Lower leg skin (tissue), 4 donors: ENCODE data around the gene ZNF778. TPM values are rescaled to one million over a fixed set of nuclear protein-coding genes. Genes with fewer than 3 reads are reported as not detected.
"Not testable (repeated sequence)": the region's sequence is repeated elsewhere in the genome, so short reads cannot be mapped to it uniquely, and the experiment has no call there.

ENCODE experiments used
- DNase-seq, 2 donors: peaks; one replicate each; pipeline ENCODE4 v3.0.0-alpha.2; 2019; ENCODE audit warnings: low spot score in 2 of 2
- H3K4me3 ChIP-seq: fragments of 200-600 bp; sonication (generic); 2 replicates; pipeline ENCODE4 v1.5.1; 2017; ENCODE audit warnings: mild to moderate bottlenecking, low read depth; ENCODE audit not compliant: poor library complexity, severe bottlenecking
- CTCF ChIP-seq, 3 donors: fragments of 450-650 bp; IDR thresholded peaks; one replicate each; pipeline ENCODE4 v1.5.1; 2016; ENCODE audit warnings: antibody characterized with exemption in 3 of 3, mild to moderate bottlenecking in 3 of 3, moderate library complexity in 2 of 3
- POLR2A ChIP-seq, 2 donors: fragments of 450-650 bp; IDR thresholded peaks; one replicate each; pipeline ENCODE4 v1.6.1; 2016 to 2017; ENCODE audit warnings: antibody characterized with exemption in 2 of 2, mild to moderate bottlenecking in 1 of 2, moderate library complexity in 1 of 2
- WGBS, 2 donors: methylation state at CpG; one replicate each; pipeline ENCODE4 v1.1.5; 2018; 5-methylcytosine and 5-hydroxymethylcytosine counted together
- intact Hi-C: fragments of 100-400 bp; cut with DNase I; formaldehyde crosslinking; loops from one replicate; pipeline ENCODE4 v1.15.0; 2023; ENCODE audit warnings: low total_unique reads
- total RNA-seq, 4 donors: library from RNA; depleted of rRNA; stranded (reverse); fragments of >200 nt; gene quantifications; one replicate each; pipeline ENCODE4 v1.1.0, GENCODE V29; 2016

Gene ZNF778
- total RNA-seq, 4 donors from 2014 or later = 10.9 to 34.8 (median 18.1) TPM

GRCh38 chr16:89257757-89258465 lies 40.4 kb downstream of the ZNF778 start:
- DNase-seq = no peak
- WGBS, 2 donors = 69 to 70% methylated on average over 18 of the region's 18 CpGs
- H3K4me3 ChIP-seq = no peak overlapping the region
- intact Hi-C loops = no loop called here
- no peak for TF ChIP-seq POLR2A (IDR thresholded peaks at IDR 0.05)
- TF ChIP-seq CTCF (IDR thresholded peaks at IDR 0.05) = no peak

- DNase-seq, H3K4me3 ChIP-seq, intact Hi-C loops: not testable (repeated sequence)
- WGBS, 2 donors = 94 to 95% methylated on average over 13 of the region's 13 CpGs
Observed at GRCh38 chr16:89259901-89260300, 42.4 kb downstream of the ZNF778 start.

- 89 to 90% methylated on average over 27 to 30 of the region's 30 CpGs for WGBS, 2 donors
- intact Hi-C loops = no loop called here
- H3K4me3 ChIP-seq = no peak overlapping the region
- DNase-seq = no peak
- TF ChIP-seq CTCF (IDR thresholded peaks at IDR 0.05) (no peak), POLR2A (IDR thresholded peaks at IDR 0.05) (no peak)
Observed at GRCh38 chr16:89261691-89262563, 44.4 kb downstream of the ZNF778 start.

- H3K4me3 ChIP-seq = no peak overlapping the region
- DNase-seq = no peak
- intact Hi-C loops = no loop called here
- TF ChIP-seq CTCF (IDR thresholded peaks at IDR 0.05) (no peak), POLR2A (IDR thresholded peaks at IDR 0.05) (no peak)
- 75 to 86% methylated on average over 17 to 19 of the region's 19 CpGs for WGBS, 2 donors
Observed at GRCh38 chr16:89264800-89265550, 47.5 kb downstream of the ZNF778 start.

GRCh38 chr16:89265647-89266046 lies 48.1 kb downstream of the ZNF778 start:
- no peak for TF ChIP-seq POLR2A (IDR thresholded peaks at IDR 0.05)
- no peak for TF ChIP-seq CTCF (IDR thresholded peaks at IDR 0.05)
- WGBS, 2 donors = 91 to 96% methylated on average over 15 to 21 of the region's 21 CpGs
- intact Hi-C loops = no loop called here
- no peak overlapping the region for H3K4me3 ChIP-seq
- no peak for DNase-seq
